Mesenchymal stem cell (in vitro differentiated cells and primary cell): ENCODE data around the gene KDM4B.

Source experiments
- DNase-seq: peaks from one replicate; pipeline ENCODE4 v3.0.0-alpha.2; 2013
- H2AFZ ChIP-seq: one replicate; pipeline ENCODE4 v1.6.1; 2013; ENCODE audit warnings: low read depth, mild to moderate bottlenecking, control low read depth, inconsistent platforms, low read length, moderate library complexity
- H2AK5ac ChIP-seq: 2 replicates; pipeline ENCODE4 v1.6.1; 2013; ENCODE audit warnings: low read length, moderate library complexity, mild to moderate bottlenecking, inconsistent platforms; ENCODE audit not compliant: severe bottlenecking
- H2BK120ac ChIP-seq: one replicate; pipeline ENCODE4 v1.6.1; 2013; ENCODE audit warnings: low read depth, mild to moderate bottlenecking, inconsistent platforms, low read length, moderate library complexity
- H2BK12ac ChIP-seq, 2 experiments: one replicate each; pipeline ENCODE4 v1.6.1; 2013; ENCODE audit warnings: inconsistent platforms in 2 of 2, low read length in 2 of 2, mild to moderate bottlenecking in 2 of 2, moderate library complexity in 2 of 2, control low read depth in 1 of 2
- H2BK15ac ChIP-seq: one replicate; pipeline ENCODE4 v1.6.1; 2013; ENCODE audit warnings: mild to moderate bottlenecking, low read depth, inconsistent platforms; ENCODE audit not compliant: poor library complexity, severe bottlenecking
- H2BK5ac ChIP-seq: 2 replicates; pipeline ENCODE4 v1.6.1; 2013; ENCODE audit warnings: low read depth, mild to moderate bottlenecking, low read length, control low read depth, inconsistent platforms; ENCODE audit not compliant: poor library complexity, severe bottlenecking
- H3K14ac ChIP-seq, 2 experiments: one replicate each; pipeline ENCODE4 v1.6.1; 2013; ENCODE audit warnings: inconsistent platforms in 2 of 2, low read length in 2 of 2, control low read depth in 1 of 2, mild to moderate bottlenecking in 1 of 2, moderate library complexity in 1 of 2
- H3K18ac ChIP-seq, 2 experiments: one replicate each; pipeline ENCODE4 v1.6.1; 2013; ENCODE audit warnings: inconsistent platforms in 2 of 2, low read length in 2 of 2, control low read depth in 1 of 2, low read depth in 1 of 2, mild to moderate bottlenecking in 1 of 2
- H3K23ac ChIP-seq, 2 experiments: one replicate each; pipeline ENCODE4 v1.6.1; 2013; ENCODE audit warnings: inconsistent platforms in 2 of 2, low read length in 2 of 2, mild to moderate bottlenecking in 2 of 2, moderate library complexity in 2 of 2, control low read depth in 1 of 2
- H3K27ac ChIP-seq: 2 replicates; pipeline ENCODE4 v1.5.1; 2013; ENCODE audit warnings: mild to moderate bottlenecking, moderate library complexity, low read length, control low read depth, inconsistent platforms; ENCODE audit not compliant: poor library complexity, severe bottlenecking
- H3K27me3 ChIP-seq, 2 experiments: 2 replicates each; pipeline versions ENCODE4 v1.6.1 to v1.7.0; 2013; ENCODE audit warnings: low read length in 2 of 2, mild to moderate bottlenecking in 2 of 2, moderate library complexity in 2 of 2, control low read depth in 1 of 2, inconsistent platforms in 1 of 2; ENCODE audit not compliant: control insufficient read depth in 1 of 2, insufficient read depth in 1 of 2
- H3K36me3 ChIP-seq, 2 experiments: 2 replicates each; pipeline versions ENCODE4 v1.6.1 to v1.7.0; 2013; ENCODE audit warnings: low read length in 2 of 2, control low read depth in 1 of 2, inconsistent platforms in 1 of 2, low read depth in 1 of 2, mild to moderate bottlenecking in 1 of 2; ENCODE audit not compliant: insufficient read depth in 2 of 2, control insufficient read depth in 1 of 2
- H3K4ac ChIP-seq, 2 experiments: one replicate each; pipeline ENCODE4 v1.6.1; 2013; ENCODE audit warnings: inconsistent platforms in 2 of 2, low read length in 2 of 2, mild to moderate bottlenecking in 2 of 2, moderate library complexity in 2 of 2, control low read depth in 1 of 2, low read depth in 1 of 2
- H3K4me1 ChIP-seq: 2 replicates; pipeline ENCODE4 v1.6.1; 2013; ENCODE audit warnings: low read depth, low read length, control low read depth; ENCODE audit not compliant: control insufficient read depth, insufficient read depth
- H3K4me2 ChIP-seq: 2 replicates; pipeline ENCODE4 v1.6.1; 2013; ENCODE audit warnings: low read length, mild to moderate bottlenecking, inconsistent platforms; ENCODE audit not compliant: poor library complexity, severe bottlenecking
- H3K4me3 ChIP-seq, 2 experiments: 2 replicates each; pipeline versions ENCODE4 v1.5.1 to v1.7.0; 2013; ENCODE audit warnings: low read length in 2 of 2, mild to moderate bottlenecking in 2 of 2, control low read depth in 1 of 2, low read depth in 1 of 2; ENCODE audit not compliant: insufficient read depth in 1 of 2
- H3K79me1 ChIP-seq: replicated peaks from 2 replicates; pipeline ENCODE4 v1.6.1; 2013; ENCODE audit warnings: mild to moderate bottlenecking, control low read depth, low read length, inconsistent platforms; ENCODE audit not compliant: poor library complexity, severe bottlenecking
- H3K9ac ChIP-seq: 2 replicates; pipeline ENCODE4 v1.7.0; 2013; ENCODE audit warnings: mild to moderate bottlenecking, low read length, moderate library complexity
- H3K9me3 ChIP-seq: 2 replicates; pipeline ENCODE4 v1.7.0; 2013; ENCODE audit warnings: mild to moderate bottlenecking, low read length; ENCODE audit not compliant: control insufficient read depth
- H4K8ac ChIP-seq: one replicate; pipeline ENCODE4 v1.6.1; 2013; ENCODE audit warnings: inconsistent platforms, mild to moderate bottlenecking, low read length, moderate library complexity
- H4K91ac ChIP-seq: one replicate; pipeline ENCODE4 v1.6.1; 2013; ENCODE audit warnings: mild to moderate bottlenecking, low read length, inconsistent platforms
- WGBS: methylation state at CpG from one replicate; pipeline ENCODE4 v1.1.7; 2013; ENCODE audit warnings: mixed read lengths; 5-methylcytosine and 5-hydroxymethylcytosine counted together

Gene KDM4B

GRCh38 chr19:5091018-5091683 is 122.2 kb downstream of the KDM4B start:
- Histone ChIP-seq H3K27me3 (no peaks in the 10 kb centered on the region), H3K9ac (peak overlapping the region; percentile 63), H4K91ac (no peak overlapping the region), H3K4me3 (no peak overlapping the region), H3K27ac (peak overlapping the region; percentile 12), H3K79me1 (peaks cover 47% of the 10 kb centered on the region), H2BK15ac (no peak overlapping the region), H4K8ac (peak overlapping the region; percentile 35), H2AK5ac (no peak overlapping the region), H3K18ac (peak overlapping the region; percentile 60 to 69), H2BK5ac (no peak overlapping the region), H3K4me1 (peaks cover 30% of the 10 kb centered on the region), H2BK120ac (no peak overlapping the region), H3K4ac (peak overlapping the region in 1 of 2 experiments; percentile 30), H2BK12ac (peak overlapping the region in 1 of 2 experiments; percentile 15), H3K4me2 (no peak overlapping the region), H3K36me3 (peaks cover 33 to 79% of the 10 kb centered on the region in 2 experiments), H2AFZ (no peak overlapping the region), H3K9me3 (no peaks in the 10 kb centered on the region), H3K14ac (no peak overlapping the region), H3K23ac (no peak overlapping the region)
- peak; percentile 51 for DNase-seq
- WGBS: 46% methylated on average over 20 of the region's 22 CpGs

GRCh38 chr19:5091684-5092480 is 123.0 kb downstream of the KDM4B start:
- H3K18ac ChIP-seq: peak overlapping the region in 1 of 2 experiments; percentile 69
- peaks cover 32 to 79% of the 10 kb centered on the region in 2 experiments for H3K36me3 ChIP-seq
- H3K27ac ChIP-seq: no peak overlapping the region

GRCh38 chr19:5092481-5092843 is 123.5 kb downstream of the KDM4B start:
- Histone ChIP-seq H2BK5ac (no peak overlapping the region), H3K27me3 (no peaks in the 10 kb centered on the region), H2BK12ac (no peak overlapping the region), H4K91ac (no peak overlapping the region), H3K4ac (no peak overlapping the region), H2AFZ (no peak overlapping the region), H2BK120ac (no peak overlapping the region), H3K36me3 (peaks cover 28 to 79% of the 10 kb centered on the region in 2 experiments), H3K14ac (peak overlapping the region in 1 of 2 experiments; percentile 35), H3K4me1 (peaks cover 30% of the 10 kb centered on the region), H4K8ac (no peak overlapping the region), H3K9ac (no peak overlapping the region), H2BK15ac (no peak overlapping the region), H3K4me2 (no peak overlapping the region), H3K18ac (peak overlapping the region in 1 of 2 experiments; percentile 35), H3K79me1 (peaks cover 48% of the 10 kb centered on the region), H2AK5ac (no peak overlapping the region), H3K4me3 (no peak overlapping the region), H3K9me3 (no peaks in the 10 kb centered on the region), H3K23ac (no peak overlapping the region), H3K27ac (no peak overlapping the region)
- 88% methylated on average over 14 of the region's 14 CpGs for WGBS
- DNase-seq: no peak

More at GRCh38 chr19:5091684-5092480, 123.0 kb downstream of the KDM4B start:
- Histone ChIP-seq H3K4me1 (peaks cover 30% of the 10 kb centered on the region), H4K91ac (peak overlapping the region; percentile 6), H3K4me3 (no peak overlapping the region), H2BK5ac (no peak overlapping the region), H2AFZ (no peak overlapping the region), H3K4me2 (no peak overlapping the region), H3K9me3 (no peaks in the 10 kb centered on the region), H3K23ac (no peak overlapping the region), H3K27me3 (no peaks in the 10 kb centered on the region), H2BK120ac (no peak overlapping the region), H3K14ac (peak overlapping the region in 1 of 2 experiments; percentile 35), H2AK5ac (no peak overlapping the region), H3K9ac (peak overlapping the region; percentile 63), H3K79me1 (peaks cover 50% of the 10 kb centered on the region), H2BK15ac (no peak overlapping the region), H3K4ac (peak overlapping the region in 1 of 2 experiments; percentile 1), H4K8ac (peak overlapping the region; percentile 10), H2BK12ac (peak overlapping the region in 1 of 2 experiments; percentile 56)
- 63% methylated on average over 28 of the region's 28 CpGs for WGBS
- peak; percentile 20 for DNase-seq

- no peak overlapping the region for H2BK15ac ChIP-seq
- H3K4me3 ChIP-seq: no peak overlapping the region
- H3K4me1 ChIP-seq: peaks cover 30% of the 10 kb centered on the region
- no peaks in the 10 kb centered on the region for H3K9me3 ChIP-seq
- H4K8ac ChIP-seq: no peak overlapping the region
- WGBS: 88% methylated on average over 31 of the region's 31 CpGs
- no peak overlapping the region for H4K91ac ChIP-seq
- H3K4me2 ChIP-seq: no peak overlapping the region
- H3K36me3 ChIP-seq: peaks cover 20 to 78% of the 10 kb centered on the region in 2 experiments
- no peak overlapping the region for H2BK12ac ChIP-seq
- no peak overlapping the region for H2BK5ac ChIP-seq
- no peaks in the 10 kb centered on the region for H3K27me3 ChIP-seq
- peaks cover 54% of the 10 kb centered on the region for H3K79me1 ChIP-seq
- no peak overlapping the region for H3K27ac ChIP-seq
- no peak overlapping the region for H3K9ac ChIP-seq
- no peak overlapping the region for H2AK5ac ChIP-seq
- DNase-seq: no peak
- H3K18ac ChIP-seq: no peak overlapping the region
- no peak overlapping the region for H2AFZ ChIP-seq
- H2BK120ac ChIP-seq: no peak overlapping the region
- no peak overlapping the region for H3K23ac ChIP-seq
- no peak overlapping the region for H3K4ac ChIP-seq
- peak overlapping the region in 1 of 2 experiments; percentile 35 for H3K14ac ChIP-seq
Measured at GRCh38 chr19:5093297-5093928, 124.5 kb downstream of the KDM4B start.
